H1 (cell line): ENCODE data around the gene THBD. TPM values are rescaled to one million over a fixed set of nuclear protein-coding genes. Genes with fewer than 3 reads are reported as not detected.

Experiments
- ASH2L ChIP-seq: fragments of 200-600, 300-600 bp; sonication (generic); IDR thresholded peaks from one replicate; pipeline ENCODE4 v1.7.1; 2017; ENCODE audit warnings: low read length
- MAX ChIP-seq: IDR thresholded peaks from 2 replicates; pipeline ENCODE4 v1.6.1; 2012; ENCODE audit warnings: inconsistent platforms
- YY1 ChIP-seq: IDR thresholded peaks from 2 replicates; pipeline ENCODE4 v1.6.1; 2011; ENCODE audit warnings: low read depth, mild to moderate bottlenecking, low read length
- polyA plus RNA-seq, 7 experiments: library from polyadenylated mRNA; depleted of rRNA in 3 of 7; stranded (reverse) in 5 of 7; unstranded in 2 of 7; fragments of >200 nt in 5 of 7; fragments of 200-250 nt in 2 of 7; gene quantifications; 1 replicate in 5 of 7; 2 replicates in 1 of 7; 4 replicates in 1 of 7; pipeline versions ENCODE4 v1.2.1 to v1.2.3, GENCODE V29; 2011 to 2013; ENCODE audit warnings: missing spikeins in 2 of 7, mixed read lengths in 2 of 7
- total RNA-seq: library from RNA; stranded (reverse); fragmentation: NEBNext Ultra II Directional; extraction: Animal tissue kit (Norgen Biotek cat#: 25700); gene quantifications from 2 replicates; pipeline ENCODE4 v1.2.1, GENCODE V29; 2021
- TF ChIP-seq, protein P1 (sequence below): IDR thresholded peaks from 2 replicates; pipeline ENCODE4 v1.6.1; 2011; ENCODE audit warnings: low read length, improper control_type of control experiment

THBD gene
- total and polyA plus RNA-seq, 2 of the 8 experiments (the other 6 are each of a cell fraction or from before 2014, with no cell fraction given), result 0.21 to 0.43 TPM

DNA sequence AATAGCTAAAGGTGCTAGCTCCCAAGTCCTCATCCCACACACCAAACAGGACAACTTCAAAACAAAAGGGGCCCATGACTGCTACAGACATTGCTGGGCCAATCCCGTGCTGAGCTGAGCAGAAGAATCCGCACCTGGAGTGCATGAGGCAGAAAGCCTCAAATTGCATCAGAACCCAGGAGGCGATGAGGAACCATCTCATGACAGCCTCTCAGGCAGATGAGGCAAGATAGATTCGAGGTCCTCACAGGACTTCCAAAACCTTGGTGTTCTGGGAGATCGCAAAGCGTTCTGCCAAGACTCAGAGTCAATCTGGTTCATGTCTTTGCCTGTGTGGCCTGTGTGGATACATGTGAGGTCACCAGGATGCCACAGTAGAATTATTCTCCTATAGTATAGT lies 47.2 kb downstream of the THBD start (continued):
- TF ChIP-seq, protein P1, sequence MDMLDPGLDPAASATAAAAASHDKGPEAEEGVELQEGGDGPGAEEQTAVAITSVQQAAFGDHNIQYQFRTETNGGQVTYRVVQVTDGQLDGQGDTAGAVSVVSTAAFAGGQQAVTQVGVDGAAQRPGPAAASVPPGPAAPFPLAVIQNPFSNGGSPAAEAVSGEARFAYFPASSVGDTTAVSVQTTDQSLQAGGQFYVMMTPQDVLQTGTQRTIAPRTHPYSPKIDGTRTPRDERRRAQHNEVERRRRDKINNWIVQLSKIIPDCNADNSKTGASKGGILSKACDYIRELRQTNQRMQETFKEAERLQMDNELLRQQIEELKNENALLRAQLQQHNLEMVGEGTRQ, result no peak
- TF ChIP-seq MAX, result no peak
- no peak for TF ChIP-seq ASH2L
- TF ChIP-seq YY1, result no peak
